ENCODE results near the gene JADE3.
"Not testable (repeated sequence)": the region's sequence is repeated elsewhere in the genome, so short reads cannot be mapped to it uniquely, and the experiment has no call there.

Gene JADE3

GRCh38 chrX:46941341-46941740 lies 29.1 kb downstream of the JADE3 start:
- Mint-ChIP-seq H3K4me1 (peaks cover 7% of the 10 kb centered on the region), H3K27me3 (ENCODE audit: low read depth, poor library complexity) (peaks cover 4% of the 10 kb centered on the region), H3K4me3 (no peak overlapping the region), H3K9me3 (peaks cover 87% of the 10 kb centered on the region), H3K27ac (no peak overlapping the region), H3K36me3 (ENCODE audit: low read depth) (peaks cover 52% of the 10 kb centered on the region)
- no peak for DNase-seq
- no peak for TF ChIP-seq CTCF (IDR thresholded peaks at IDR 0.05)

- DNase-seq = no peak
- Mint-ChIP-seq H3K27ac (peak overlapping the region; percentile 91), H3K4me3 (no peak overlapping the region), H3K36me3 (ENCODE audit: low read depth) (no peaks in the 10 kb centered on the region), H3K4me1 (peaks cover 31% of the 10 kb centered on the region), H3K27me3 (ENCODE audit: low read depth, poor library complexity) (no peaks in the 10 kb centered on the region), H3K9me3 (peaks cover 34% of the 10 kb centered on the region)
- TF ChIP-seq CTCF (IDR thresholded peaks at IDR 0.05) = no peak
These were observed 40.9 kb downstream of the JADE3 start for GRCh38 chrX:46953137-46953527.

GRCh38 chrX:46953597-46953996 lies 41.4 kb downstream of the JADE3 start:
- no peak for DNase-seq
- no peaks in the 10 kb centered on the region for H3K27me3 Mint-ChIP-seq (ENCODE audit: low read depth, poor library complexity)

GRCh38 chrX:46954716-46955115 lies 42.5 kb downstream of the JADE3 start:
- Mint-ChIP-seq H3K27ac (peak overlapping the region; percentile 57), H3K4me1 (peaks cover 36% of the 10 kb centered on the region), H3K36me3 (ENCODE audit: low read depth) (no peaks in the 10 kb centered on the region), H3K27me3 (ENCODE audit: low read depth, poor library complexity) (no peaks in the 10 kb centered on the region), H3K4me3 (no peak overlapping the region), H3K9me3 (peaks cover 34% of the 10 kb centered on the region)
- TF ChIP-seq CTCF (IDR thresholded peaks at IDR 0.05) = no peak
- no peak for DNase-seq

More at GRCh38 chrX:46953597-46953996, 41.4 kb downstream of the JADE3 start:
- H3K4me1 Mint-ChIP-seq = peaks cover 31% of the 10 kb centered on the region
- peak overlapping the region; percentile 91 for H3K27ac Mint-ChIP-seq
- no peaks in the 10 kb centered on the region for H3K36me3 Mint-ChIP-seq (ENCODE audit: low read depth)
- H3K9me3 Mint-ChIP-seq = peaks cover 34% of the 10 kb centered on the region
- TF ChIP-seq CTCF (IDR thresholded peaks at IDR 0.05) = no peak
- peak overlapping the region; percentile 46 for H3K4me3 Mint-ChIP-seq

GRCh38 chrX:46956589-46956988 lies 44.4 kb downstream of the JADE3 start:
- Mint-ChIP-seq H3K4me1 (peaks cover 40% of the 10 kb centered on the region), H3K9me3 (peaks cover 33% of the 10 kb centered on the region)
- H3K27ac Mint-ChIP-seq; H3K36me3 Mint-ChIP-seq (ENCODE audit: low read depth); H3K27me3 Mint-ChIP-seq (ENCODE audit: low read depth, poor library complexity); DNase-seq; H3K4me3 Mint-ChIP-seq: not testable (repeated sequence)

- no peak for TF ChIP-seq CTCF (IDR thresholded peaks at IDR 0.05)
- Mint-ChIP-seq H3K9me3 (peaks cover 31% of the 10 kb centered on the region), H3K27ac (no peak overlapping the region), H3K4me3 (no peak overlapping the region), H3K4me1 (peaks cover 38% of the 10 kb centered on the region), H3K36me3 (ENCODE audit: low read depth) (no peaks in the 10 kb centered on the region), H3K27me3 (ENCODE audit: low read depth, poor library complexity) (no peaks in the 10 kb centered on the region)
- no peak for DNase-seq
These were observed 45.1 kb downstream of the JADE3 start for GRCh38 chrX:46957297-46957696.
